GM18499 (cell line): ENCODE measurements around the gene RPS6KB2.

Source experiments
- ATAC-seq: cut with Tn5 transposase; IDR thresholded peaks from one replicate; pipeline ENCODE4 v1.9.1; 2021; ENCODE audit warnings: moderate number of reproducible peaks; ENCODE audit not compliant: insufficient read depth, unreplicated experiment

The RPS6KB2 gene

DNA sequence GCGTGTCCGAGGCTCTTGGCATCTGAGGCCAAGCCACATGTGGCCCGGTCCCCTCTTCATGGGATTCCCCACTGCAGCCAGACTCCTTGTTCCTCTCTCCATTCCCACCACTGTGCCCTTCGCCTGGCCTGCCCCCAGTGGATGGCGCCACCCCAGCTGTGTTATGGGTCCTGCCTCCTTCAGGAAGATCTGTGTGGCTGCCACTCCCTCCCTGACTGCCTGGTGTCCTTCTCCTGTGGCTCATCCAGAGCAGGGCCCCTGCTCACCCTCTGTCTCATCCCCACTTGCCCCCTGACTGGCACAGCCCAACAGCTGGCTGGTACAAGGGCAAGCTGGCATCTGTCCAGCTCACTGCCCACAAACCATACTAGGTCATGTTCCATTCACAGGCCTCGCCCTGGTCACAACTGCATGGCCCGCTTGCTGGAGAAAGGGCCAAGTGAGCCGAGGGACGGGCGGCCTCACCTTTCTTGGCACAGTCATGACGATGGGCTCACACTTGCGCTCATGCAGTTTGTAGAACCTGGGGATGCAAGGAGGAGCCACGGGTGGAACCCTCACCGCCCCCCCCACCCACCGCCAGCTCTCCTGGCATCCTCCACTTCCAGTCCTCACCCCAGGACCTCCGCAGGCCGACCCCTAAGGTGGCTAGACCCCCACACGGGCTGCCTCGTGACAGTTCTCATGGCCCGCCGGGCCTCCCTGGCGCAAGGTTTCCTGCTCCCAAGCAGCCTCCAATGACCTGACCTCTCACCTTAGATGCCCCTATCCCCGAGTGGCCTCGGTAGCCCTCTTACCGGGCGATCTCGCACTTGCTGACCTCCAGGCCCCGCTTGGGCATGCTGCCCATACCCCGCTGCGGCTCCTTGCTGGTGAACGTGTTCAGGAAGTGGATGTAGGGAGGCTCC lies 11.3 kb downstream of the RPS6KB2 start:
- no peak for ATAC-seq

DNA sequence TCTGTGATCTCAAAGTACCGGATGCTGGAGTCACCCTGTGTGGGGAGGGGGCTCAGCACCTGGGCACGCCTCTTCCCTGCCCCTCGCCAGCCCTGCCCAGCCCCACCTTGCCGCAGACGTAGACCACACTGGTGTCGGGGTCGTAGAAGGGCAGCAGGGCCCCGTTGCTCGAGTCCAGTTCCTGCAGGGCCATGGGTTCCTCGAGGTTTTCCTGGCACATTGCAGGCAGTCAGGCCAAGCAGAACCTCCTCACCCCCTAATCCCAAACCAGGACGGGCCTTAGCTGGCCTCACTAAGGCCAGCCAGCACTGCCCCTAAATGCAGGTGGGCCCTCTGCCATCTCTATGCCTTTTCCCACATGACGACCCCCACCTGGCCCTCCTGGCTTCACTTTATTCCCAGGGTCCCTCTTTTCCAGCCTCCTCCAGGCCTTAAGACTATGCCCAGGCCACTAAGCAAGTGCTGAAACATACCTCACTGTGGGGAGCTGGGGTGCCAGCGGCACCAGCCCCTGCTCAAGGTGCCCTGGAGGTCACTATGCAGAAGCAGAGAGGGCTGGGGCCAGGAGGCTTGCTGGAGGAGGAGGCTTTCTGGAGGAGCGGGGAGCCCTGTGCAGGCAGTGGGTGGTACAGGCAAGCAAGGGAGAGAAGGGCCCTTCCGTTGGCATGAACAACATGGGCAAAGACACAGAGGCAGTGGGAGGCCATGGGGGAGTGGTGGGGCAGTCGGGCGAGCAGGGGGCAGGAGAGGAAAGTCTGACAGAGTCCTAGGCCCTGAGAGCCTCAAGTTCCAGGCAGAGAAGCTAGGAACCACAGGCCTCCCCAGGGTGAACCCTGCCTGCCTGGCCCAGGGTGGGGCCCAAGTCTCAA lies 12.2 kb downstream of the RPS6KB2 start:
- ATAC-seq = no peak

DNA sequence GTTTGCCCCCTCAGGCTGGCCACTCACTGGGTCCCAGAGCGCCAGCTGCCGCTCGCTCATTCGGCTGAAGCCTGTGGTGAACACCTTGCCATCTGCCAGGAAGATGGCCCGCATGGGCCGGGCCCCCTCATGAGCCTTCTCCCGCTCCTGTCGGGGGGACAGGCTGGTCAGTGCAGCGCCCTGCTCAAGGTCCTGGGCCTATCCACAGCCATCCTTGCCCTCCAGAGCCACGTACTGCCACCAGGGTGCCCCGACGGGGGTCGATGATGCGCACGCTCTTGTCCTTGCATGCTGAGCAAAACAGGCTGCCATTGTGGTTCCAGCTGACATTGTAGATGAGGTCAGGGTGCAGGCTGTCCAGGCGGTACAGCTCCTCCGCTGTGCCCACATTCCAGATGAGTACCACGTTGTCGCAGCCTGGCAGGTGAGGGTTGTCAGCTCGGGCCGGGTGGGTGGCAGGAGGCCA lies 12.8 kb downstream of the RPS6KB2 start:
- ATAC-seq = no peak

DNA sequence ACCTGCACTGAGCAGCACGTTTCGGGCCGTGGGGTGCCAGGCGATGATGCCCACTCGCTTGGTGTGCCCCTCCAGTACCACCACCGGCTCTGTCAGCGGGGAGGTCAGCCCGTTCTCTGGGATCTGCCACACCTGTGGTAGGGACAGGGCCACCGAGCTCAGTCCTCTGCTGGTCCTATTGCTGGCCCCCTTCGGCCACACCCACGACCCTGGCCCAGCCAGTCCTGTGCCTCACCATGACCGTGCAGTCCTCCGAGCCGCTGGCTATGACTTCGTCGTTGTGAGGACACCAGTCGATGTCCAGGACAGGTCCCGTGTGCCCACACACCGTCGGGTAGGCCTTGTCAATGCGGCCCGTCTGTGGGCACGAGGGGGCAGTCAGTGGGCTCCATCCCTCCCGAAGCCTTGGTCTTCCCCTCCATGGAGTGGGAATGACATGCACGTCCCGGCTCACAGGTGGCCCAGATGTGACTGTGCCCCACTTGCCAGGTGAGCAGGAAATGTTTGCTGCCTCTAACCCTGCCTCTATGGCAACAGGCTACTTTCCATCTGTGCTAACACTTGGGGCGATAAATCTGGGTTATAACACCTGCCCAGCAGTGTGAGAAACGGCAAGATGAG lies 13.5 kb downstream of the RPS6KB2 start:
- no peak for ATAC-seq

DNA sequence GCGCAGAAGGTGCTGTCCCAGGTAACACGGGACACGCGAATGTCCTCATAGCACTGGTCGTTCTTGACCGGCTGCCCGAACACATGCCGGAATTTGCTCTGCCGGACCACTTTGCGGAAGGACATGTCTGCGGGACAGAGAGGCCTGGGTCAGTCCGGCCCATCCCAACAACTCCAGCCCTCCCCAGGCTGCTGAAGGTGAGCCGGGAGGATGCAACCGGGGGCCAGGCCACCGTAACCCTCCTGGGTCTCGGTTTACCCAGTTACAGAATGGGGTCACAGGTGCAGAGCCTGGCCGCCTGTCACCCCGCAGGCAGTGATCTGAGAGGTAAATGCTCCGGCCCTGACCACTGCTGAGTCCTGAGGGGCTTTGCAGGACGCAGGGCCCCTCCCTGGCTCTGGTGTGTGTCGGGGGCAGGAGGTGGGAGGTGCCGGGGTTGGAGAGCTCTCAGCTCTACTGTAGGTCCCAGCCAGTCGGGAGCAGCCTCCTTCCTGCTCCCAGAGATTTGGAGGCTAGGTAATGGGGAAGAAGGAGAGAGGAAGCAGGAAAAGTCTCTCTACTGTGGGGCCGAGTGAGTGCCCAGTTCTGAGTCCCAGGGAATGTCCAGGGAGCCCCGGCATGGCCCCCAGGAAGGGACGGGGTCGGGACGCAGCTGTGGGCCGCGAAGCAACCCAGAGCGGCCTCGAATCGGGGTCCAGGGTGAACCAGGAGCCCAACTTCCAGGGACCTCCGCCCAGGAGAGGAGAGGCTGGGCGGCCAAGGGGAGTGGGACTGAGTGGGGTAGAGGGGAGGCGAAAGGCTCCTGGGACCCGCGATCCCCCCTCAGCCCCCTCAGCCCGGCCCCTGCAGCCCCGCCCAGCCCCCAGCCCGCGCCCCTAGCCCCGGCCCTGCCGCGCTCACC lies 14.5 kb downstream of the RPS6KB2 start:
- ATAC-seq = no peak

DNA sequence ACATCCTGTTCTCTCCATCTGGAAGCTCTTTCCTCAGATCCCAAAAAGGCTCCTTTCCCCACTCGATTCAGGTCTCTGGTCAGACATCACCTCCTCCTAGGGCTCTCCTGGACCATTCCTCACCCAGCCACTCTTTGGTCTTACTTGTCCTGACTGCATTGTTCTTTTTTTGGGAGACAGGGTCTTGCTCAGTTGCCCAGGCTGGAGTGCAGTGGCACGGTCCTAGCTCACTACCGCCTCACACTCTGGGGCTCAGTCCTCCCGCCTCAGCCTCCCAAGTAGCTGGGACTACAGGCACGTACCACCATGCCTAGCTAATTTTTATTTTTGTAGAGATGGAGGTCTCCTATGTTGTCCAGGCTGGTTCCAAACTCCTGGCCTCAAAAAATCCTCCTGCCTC lies 17.2 kb downstream of the RPS6KB2 start:
- ATAC-seq = no peak

DNA sequence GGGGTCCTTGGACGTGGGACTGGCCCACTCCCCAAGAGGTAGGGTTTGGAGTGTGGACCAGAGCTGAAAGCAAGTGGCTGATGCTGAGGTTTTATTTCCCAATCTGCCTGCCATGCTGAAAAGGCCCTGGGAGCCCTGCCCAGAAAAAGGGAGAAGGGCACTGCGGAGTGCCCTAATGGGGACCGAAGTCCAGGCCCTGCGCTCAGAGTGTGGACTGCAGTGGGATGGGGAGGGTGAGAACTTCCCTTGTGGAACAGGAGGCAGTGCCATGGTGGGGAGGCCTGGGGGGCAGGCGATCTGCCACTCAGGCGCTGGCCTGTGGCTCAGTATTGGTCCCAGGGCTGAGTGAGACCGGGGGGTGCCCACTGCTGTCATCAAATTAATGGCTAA lies 19.9 kb downstream of the RPS6KB2 start:
- ATAC-seq = no peak

DNA sequence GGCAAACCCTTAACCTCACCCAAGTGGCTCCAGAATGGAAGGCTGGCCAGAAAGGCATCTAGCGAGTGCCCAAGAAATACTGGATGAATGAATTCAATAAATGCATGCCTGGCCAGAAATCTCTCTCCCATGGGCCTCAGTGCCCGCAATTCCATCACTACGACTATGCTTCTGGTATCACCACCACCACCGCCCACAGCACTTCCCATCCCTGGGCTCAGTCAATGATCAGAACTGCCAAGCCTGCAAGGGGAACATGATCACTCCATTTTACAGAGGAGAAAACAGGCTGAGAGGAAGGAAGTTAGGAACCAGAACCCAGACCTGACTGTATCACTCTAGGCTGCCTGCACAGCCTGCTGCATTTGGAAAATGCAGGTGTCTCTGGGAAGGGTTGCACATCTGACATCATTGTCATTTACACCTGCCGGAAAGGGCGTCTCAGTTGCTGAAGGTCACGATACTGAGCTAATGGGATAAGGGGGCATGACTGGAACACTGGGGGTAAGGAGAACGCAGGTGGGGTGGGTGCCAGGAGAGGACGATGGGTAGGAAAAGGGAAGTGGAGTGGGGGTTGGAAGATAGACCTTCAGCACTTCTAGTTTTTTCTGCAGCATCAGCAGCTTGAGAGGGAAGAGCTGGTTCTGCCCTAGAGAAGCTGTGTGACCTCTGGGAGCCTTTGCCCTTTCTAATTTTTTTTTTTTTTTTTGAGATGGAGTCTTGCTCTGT lies 21.0 kb downstream of the RPS6KB2 start:
- ATAC-seq = no peak

DNA sequence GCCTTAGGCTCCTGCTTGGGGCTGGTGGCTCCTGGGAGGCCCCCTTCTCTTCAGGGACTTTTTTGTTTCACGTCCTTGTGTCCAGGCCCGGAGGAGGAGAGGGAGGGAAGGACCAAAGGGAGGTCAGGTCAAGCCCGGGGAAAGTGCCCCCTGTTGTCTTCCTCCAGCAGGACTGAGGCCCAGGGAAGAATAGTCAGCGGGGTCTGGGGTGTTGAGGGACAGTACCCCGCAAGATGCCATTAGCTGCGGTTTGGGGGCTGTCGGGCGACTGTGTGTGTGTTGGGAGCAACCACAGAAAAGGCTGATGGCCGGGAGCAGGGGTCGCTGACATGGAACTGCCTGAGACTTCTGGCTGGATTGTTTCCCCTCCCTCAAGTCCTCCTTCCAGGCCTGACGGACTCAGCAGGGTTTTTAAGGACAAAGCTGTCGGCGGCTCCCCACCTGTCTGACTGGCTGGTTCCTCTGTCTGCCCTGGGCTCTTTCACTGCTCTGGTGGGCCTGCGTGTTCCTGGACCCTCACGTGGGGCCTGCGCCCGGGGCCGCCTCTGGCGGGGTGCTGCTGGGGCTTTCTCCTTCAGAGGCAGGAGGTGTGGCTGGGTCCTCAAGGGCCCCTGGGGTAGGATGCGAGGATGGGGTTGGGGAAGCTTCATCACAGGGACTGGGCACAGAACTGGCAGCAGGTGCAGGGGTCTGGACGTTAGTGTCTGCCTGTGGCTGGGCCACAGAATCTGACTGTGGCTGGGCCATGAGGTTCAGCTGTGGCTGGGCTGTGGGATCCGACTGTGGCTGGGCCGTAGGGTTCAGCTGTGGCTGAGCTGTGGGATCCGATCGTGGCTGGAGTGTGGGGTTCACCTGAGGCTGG lies 22.7 kb downstream of the RPS6KB2 start:
- no peak for ATAC-seq

DNA sequence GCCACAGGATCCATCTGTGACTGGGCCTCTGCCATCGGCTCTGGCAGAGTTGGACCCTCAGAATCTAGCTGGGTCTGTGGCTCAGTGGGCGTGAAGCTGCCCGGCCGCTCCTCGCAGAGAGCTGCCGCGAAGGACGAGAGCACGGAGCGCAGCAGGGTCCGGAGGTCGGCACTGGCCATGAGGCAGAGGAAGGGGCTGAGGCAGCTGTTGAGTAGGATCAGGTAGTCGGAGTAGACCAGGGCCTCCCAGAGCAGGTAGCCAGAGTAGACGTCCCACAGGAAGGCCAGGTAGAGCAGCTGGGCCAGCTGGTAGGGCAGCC lies 23.3 kb downstream of the RPS6KB2 start:
- ATAC-seq = no peak

DNA sequence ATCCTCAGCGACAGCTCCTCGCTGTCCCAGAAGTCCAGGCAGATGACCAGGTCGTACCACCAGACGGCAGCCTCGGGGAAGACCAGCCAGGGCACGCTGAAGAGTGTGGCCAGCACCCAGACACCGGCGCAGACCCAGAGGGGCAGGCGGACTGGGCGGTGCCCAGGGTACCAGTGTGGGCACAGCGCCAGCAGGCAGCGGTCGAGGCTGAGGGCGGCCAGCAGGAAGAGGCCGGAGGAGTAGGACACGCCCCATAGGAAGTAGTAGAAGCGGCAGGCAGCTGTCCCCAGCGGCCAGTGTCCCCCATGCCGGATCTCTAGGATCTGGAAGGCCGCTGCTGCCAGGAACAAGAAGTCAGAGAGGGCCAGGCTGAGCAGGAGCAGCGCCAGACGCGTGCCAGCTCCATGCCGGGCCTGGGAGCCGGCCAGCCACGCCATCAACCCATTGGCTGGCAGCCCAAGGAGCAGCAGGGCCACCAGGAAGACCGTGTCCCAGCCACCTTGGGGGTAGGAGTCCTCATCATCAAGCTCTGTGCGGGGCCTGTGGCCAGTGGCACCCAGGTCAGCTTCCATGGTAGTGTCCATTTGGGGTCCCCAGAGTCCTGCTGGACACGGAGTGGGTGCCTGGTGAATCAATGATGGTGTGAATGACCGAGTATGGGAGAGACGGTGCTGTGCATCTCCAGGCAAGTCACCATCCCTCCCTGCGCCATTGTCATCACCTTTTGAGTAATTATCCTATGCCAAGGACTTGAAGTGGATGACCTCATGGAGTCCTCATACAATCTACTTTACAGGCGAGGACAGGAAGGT lies 24.1 kb downstream of the RPS6KB2 start, which contains the start of gene GPR152:
TSS of gene GPR152 (minus strand) at position 589 of the 812 bp plus-strand sequence. CDS start at position 584, 5 bp downstream.
- ATAC-seq = no peak

DNA sequence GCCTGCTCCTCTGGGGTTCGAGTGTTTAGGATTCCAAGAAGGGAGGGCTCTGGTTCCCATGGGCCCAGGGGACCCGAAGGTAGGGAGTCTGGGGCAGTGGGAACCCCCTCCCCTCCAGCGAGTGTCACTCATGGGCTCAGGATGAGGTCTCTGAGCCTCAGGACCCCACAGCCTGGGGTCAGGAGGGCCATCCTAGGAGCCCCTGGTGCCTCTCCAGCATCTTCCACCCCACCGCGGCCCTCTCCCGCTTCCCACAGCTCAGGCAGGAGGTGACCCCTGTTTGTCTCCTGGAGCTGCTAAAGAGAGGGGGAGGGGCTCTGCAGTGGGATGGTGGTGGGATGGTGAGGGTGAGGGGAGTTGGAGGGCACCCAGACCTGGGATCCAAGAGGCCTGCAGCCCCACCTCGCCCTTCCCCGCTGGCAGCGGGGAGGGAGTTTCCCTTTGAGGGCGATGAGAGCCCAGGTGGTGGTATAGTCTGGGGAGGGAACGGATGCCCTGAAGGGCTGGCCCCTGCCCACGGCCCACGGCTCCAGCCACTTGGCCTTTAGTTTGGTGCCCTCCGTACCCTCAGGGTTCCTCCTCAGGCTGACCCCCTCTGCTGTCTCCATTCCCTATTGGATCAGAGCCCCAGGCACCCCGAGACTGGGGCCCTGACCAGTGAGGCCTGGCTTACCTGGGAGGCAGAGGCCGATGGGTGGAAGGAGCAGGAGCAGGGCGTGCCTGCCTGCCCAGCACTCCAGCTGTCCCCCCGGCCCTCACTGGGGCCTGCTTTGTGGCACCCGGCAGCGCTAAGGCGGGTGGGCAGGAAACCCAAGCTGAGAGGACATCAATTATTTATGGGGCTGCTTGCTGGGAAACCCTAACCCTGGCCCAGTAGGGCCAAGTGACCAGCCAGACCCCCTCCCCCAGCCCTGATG lies 25.8 kb downstream of the RPS6KB2 start:
- no peak for ATAC-seq

DNA sequence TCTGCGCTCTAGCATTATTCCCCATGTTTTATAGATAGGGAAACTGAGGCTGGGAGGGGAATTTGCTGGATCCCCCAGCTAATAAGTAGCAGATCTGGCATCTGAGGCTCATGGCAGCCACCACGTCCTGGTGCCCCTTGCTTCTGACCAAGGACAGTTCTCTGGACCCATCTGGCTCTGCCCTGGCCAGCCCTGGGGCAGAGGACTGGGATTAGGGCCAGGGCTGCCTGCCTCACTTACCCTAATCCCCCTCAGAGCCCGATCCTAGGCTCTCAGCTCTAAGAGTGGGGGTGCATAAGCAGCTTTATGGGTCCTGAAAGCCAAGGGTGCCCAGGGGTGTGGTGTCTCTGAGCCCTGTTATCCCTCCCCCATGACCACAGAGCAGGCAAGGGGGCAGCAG lies 26.8 kb downstream of the RPS6KB2 start, which contains the start of gene CABP4:
TSS of gene CABP4 (plus strand) at position 301 of the 400 bp plus-strand sequence. CDS start at position 371, 70 bp downstream.
- ATAC-seq = no peak

DNA sequence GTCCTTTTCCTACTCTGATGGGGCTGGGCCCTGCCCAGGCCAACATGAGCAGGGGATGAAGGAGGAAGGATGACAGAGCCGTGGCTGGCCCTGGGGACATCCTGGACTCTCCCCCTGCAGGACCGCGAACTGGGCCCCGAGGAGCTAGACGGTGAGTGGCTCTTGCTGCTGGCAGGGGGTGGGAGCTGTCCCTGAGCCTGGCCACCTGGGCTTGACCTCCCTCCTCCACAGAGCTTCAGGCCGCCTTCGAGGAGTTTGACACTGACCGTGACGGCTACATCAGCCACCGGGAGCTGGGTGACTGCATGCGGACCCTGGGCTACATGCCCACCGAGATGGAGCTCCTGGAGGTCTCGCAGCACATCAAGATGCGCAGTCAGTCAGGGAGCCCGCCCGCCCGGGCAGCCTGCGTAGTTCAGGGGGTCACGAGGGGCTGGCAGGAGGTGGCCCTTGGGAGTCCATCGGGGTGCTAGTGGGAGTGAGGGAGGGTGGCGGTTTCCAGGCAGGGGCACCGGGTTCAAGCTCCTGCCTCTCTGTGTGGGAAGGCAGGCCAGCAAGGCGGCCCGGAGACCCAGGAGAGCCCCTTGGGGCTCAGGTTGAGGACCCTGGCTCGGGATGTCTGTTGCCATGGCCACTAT lies 27.9 kb downstream of the RPS6KB2 start:
- no peak for ATAC-seq

DNA sequence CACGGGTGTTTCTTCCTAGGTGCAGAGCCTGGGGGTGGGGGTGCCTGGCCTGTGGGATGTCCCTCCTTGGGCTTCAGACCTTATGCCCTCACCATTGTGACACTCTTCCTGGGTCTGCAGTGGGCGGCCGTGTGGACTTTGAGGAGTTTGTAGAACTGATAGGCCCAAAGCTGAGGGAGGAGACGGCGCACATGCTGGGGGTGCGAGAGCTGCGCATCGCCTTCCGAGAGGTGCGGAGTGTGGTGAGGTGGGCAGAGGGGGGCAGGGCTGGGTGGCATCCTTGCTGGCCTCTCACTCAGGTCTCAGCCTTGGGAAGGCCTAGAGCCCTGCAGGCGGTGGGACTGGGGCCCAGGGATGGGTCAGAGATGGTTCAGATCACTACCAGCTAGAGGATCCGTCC lies 29.2 kb downstream of the RPS6KB2 start:
- no peak for ATAC-seq

DNA sequence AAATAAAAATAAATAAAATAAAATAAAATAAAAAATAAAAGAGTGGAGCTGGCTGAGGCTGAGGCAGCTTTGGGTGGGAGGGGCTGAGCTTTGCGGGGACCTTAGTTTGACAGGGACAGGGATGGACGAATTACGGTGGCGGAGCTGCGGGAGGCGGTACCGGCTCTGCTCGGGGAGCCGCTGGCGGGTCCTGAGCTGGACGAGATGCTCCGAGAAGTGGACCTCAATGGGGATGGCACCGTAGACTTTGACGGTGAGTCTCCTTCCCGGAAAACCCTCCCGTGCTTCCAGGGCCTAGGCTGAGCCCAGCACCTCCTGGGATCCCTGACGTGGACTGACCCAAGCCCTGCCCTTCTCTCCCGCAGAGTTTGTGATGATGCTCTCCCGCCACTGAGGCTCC lies 30.0 kb downstream of the RPS6KB2 start:
- ATAC-seq = no peak
